ENCODE measurements around the gene MSH5.

The MSH5 gene

GRCh38 chr6:31713991-31714684, 25.7 kb upstream of the MSH5 start:
- no peak for FAIRE-seq
- TF ChIP-seq POLR2A (IDR thresholded peaks at IDR 0.05; ENCODE audit: low read depth, low read length) (no peak), POLR2AphosphoS5 (IDR thresholded peaks at IDR 0.05; ENCODE audit: low read depth, low read length) (no peak), TAF1 (IDR thresholded peaks at IDR 0.05; ENCODE audit: borderline replicate concordance, low read depth, low read length) (no peak)
- no peak for DNase-seq (ENCODE audit: insufficient read length)

- TF ChIP-seq POLR2A (IDR thresholded peaks at IDR 0.05; ENCODE audit: low read depth, low read length) (no peak), POLR2AphosphoS5 (IDR thresholded peaks at IDR 0.05; ENCODE audit: low read depth, low read length) (no peak), TAF1 (IDR thresholded peaks at IDR 0.05; ENCODE audit: borderline replicate concordance, low read depth, low read length) (no peak)
- DNase-seq (ENCODE audit: insufficient read length) (no peak), FAIRE-seq (no peak)
These were observed 24.5 kb upstream of the MSH5 start, which contains the start of gene LY6G6D for GRCh38 chr6:31715022-31715958. LY6G6D (plus strand) TSS chr6:31715348; CDS start chr6:31715356, 8 bp downstream.

- FAIRE-seq (no peak), DNase-seq (ENCODE audit: insufficient read length) (no peak)
- TF ChIP-seq POLR2AphosphoS5 (IDR thresholded peaks at IDR 0.05; ENCODE audit: low read depth, low read length) (no peak), TAF1 (IDR thresholded peaks at IDR 0.05; ENCODE audit: borderline replicate concordance, low read depth, low read length) (no peak), POLR2A (IDR thresholded peaks at IDR 0.05; ENCODE audit: low read depth, low read length) (no peak)
These were observed 22.1 kb upstream of the MSH5 start for GRCh38 chr6:31717499-31718222.

GRCh38 chr6:31718265-31718664, 21.5 kb upstream of the MSH5 start:
- no peak for DNase-seq (ENCODE audit: insufficient read length)
- no peak for FAIRE-seq
- TF ChIP-seq TAF1 (IDR thresholded peaks at IDR 0.05; ENCODE audit: borderline replicate concordance, low read depth, low read length): no peak
- no peak for TF ChIP-seq POLR2AphosphoS5 (IDR thresholded peaks at IDR 0.05; ENCODE audit: low read depth, low read length)
- no peak for TF ChIP-seq POLR2A (IDR thresholded peaks at IDR 0.05; ENCODE audit: low read depth, low read length)

- FAIRE-seq: no peak
- DNase-seq (ENCODE audit: insufficient read length): no peak
- no peak for TF ChIP-seq POLR2A (IDR thresholded peaks at IDR 0.05; ENCODE audit: low read depth, low read length)
- TF ChIP-seq TAF1 (IDR thresholded peaks at IDR 0.05; ENCODE audit: borderline replicate concordance, low read depth, low read length): no peak
- no peak for TF ChIP-seq POLR2AphosphoS5 (IDR thresholded peaks at IDR 0.05; ENCODE audit: low read depth, low read length)
These were observed 20.8 kb upstream of the MSH5 start for GRCh38 chr6:31719001-31719400.

GRCh38 chr6:31720196-31720770, 19.5 kb upstream of the MSH5 start:
- FAIRE-seq (no peak), DNase-seq (ENCODE audit: insufficient read length) (no peak)
- no peak for TF ChIP-seq POLR2AphosphoS5 (IDR thresholded peaks at IDR 0.05; ENCODE audit: low read depth, low read length)
- TF ChIP-seq POLR2A (IDR thresholded peaks at IDR 0.05; ENCODE audit: low read depth, low read length): no peak
- no peak for TF ChIP-seq TAF1 (IDR thresholded peaks at IDR 0.05; ENCODE audit: borderline replicate concordance, low read depth, low read length)

GRCh38 chr6:31721351-31722020, 18.3 kb upstream of the MSH5 start, which contains the start of gene LY6G6C:
LY6G6C (minus strand) TSS chr6:31721746; CDS start chr6:31721679, 67 bp downstream.
- DNase-seq (ENCODE audit: insufficient read length) (no peak), FAIRE-seq (no peak)
- TF ChIP-seq TAF1 (IDR thresholded peaks at IDR 0.05; ENCODE audit: borderline replicate concordance, low read depth, low read length) (no peak), POLR2A (IDR thresholded peaks at IDR 0.05; ENCODE audit: low read depth, low read length) (no peak), POLR2AphosphoS5 (IDR thresholded peaks at IDR 0.05; ENCODE audit: low read depth, low read length) (no peak)

- TF ChIP-seq POLR2A (IDR thresholded peaks at IDR 0.05; ENCODE audit: low read depth, low read length) (no peak), TAF1 (IDR thresholded peaks at IDR 0.05; ENCODE audit: borderline replicate concordance, low read depth, low read length) (no peak), POLR2AphosphoS5 (IDR thresholded peaks at IDR 0.05; ENCODE audit: low read depth, low read length) (no peak)
- DNase-seq (ENCODE audit: insufficient read length) (no peak), FAIRE-seq (no peak)
These were observed 17.6 kb upstream of the MSH5 start for GRCh38 chr6:31722173-31722572.

- no peak for DNase-seq (ENCODE audit: insufficient read length)
- TF ChIP-seq POLR2A (IDR thresholded peaks at IDR 0.05; ENCODE audit: low read depth, low read length): no peak
- TF ChIP-seq TAF1 (IDR thresholded peaks at IDR 0.05; ENCODE audit: borderline replicate concordance, low read depth, low read length): no peak
- no peak for TF ChIP-seq POLR2AphosphoS5 (IDR thresholded peaks at IDR 0.05; ENCODE audit: low read depth, low read length)
- FAIRE-seq: no peak
These were observed 16.4 kb upstream of the MSH5 start, which contains the start of gene MPIG6B for GRCh38 chr6:31723245-31723979. MPIG6B (plus strand) TSS chr6:31723373; CDS start chr6:31723384, 11 bp downstream.
